Amniotic epithelial cell (primary cell): ENCODE data around the gene ABCG1.

ENCODE experiments used
- DNase-seq: peaks from one replicate; pipeline ENCODE4 v3.0.0-alpha.2; 2010; ENCODE audit warnings: low read depth

Gene ABCG1

GRCh38 chr21:42324896-42325295, 106.0 kb downstream of the ABCG1 start:
- no peak for DNase-seq

GRCh38 chr21:42330380-42331371, 111.7 kb downstream of the ABCG1 start:
- DNase-seq: no peak

GRCh38 chr21:42331660-42332059, 112.7 kb downstream of the ABCG1 start:
- DNase-seq: no peak

GRCh38 chr21:42332557-42333317, 113.8 kb downstream of the ABCG1 start:
- no peak for DNase-seq

- peak; percentile 3 for DNase-seq
Observed at GRCh38 chr21:42336054-42336453, 117.1 kb downstream of the ABCG1 start.

GRCh38 chr21:42337276-42337675, 118.3 kb downstream of the ABCG1 start:
- DNase-seq: no peak

GRCh38 chr21:42337830-42338728, 119.1 kb downstream of the ABCG1 start:
- peak; percentile 15 for DNase-seq

- DNase-seq: no peak
Observed at GRCh38 chr21:42338729-42339715, 120.1 kb downstream of the ABCG1 start.

- no peak for DNase-seq
Observed at GRCh38 chr21:42340187-42341050, 121.5 kb downstream of the ABCG1 start.

GRCh38 chr21:42341776-42342542, 123.0 kb downstream of the ABCG1 start:
- DNase-seq: no peak

GRCh38 chr21:42343101-42343500, 124.2 kb downstream of the ABCG1 start:
- no peak for DNase-seq

GRCh38 chr21:42343556-42343955, 124.6 kb downstream of the ABCG1 start:
- DNase-seq: no peak

- no peak for DNase-seq
Observed at GRCh38 chr21:42343963-42344510, 125.1 kb downstream of the ABCG1 start.

GRCh38 chr21:42344631-42345030, 125.7 kb downstream of the ABCG1 start:
- no peak for DNase-seq

GRCh38 chr21:42346441-42346840, 127.5 kb downstream of the ABCG1 start:
- no peak for DNase-seq
